B cell (primary cell): Measurements from ENCODE around the gene CEP41. TPM values are rescaled to one million over a fixed set of nuclear protein-coding genes. Genes with fewer than 3 reads are reported as not detected.

Experiments
- ATAC-seq: fragments of 200-7000 bp; cut with Tn5 transposase; one replicate; pipeline ENCODE4 v1.10.0; 2021; ENCODE audit warnings: low read depth, mild to moderate bottlenecking, moderate number of reproducible peaks, moderate library complexity
- CTCF ChIA-PET: fragments of 350-600 bp; sonication (Branson Sonifier 250); formaldehyde crosslinking; loops from one replicate; lab custom pipeline; 2021; ENCODE audit warnings: antibody characterized with exemption, inconsistent platforms; lab: Charles Lee
- POLR2A ChIA-PET: fragments of 350-600 bp; sonication (Branson Sonifier 250); formaldehyde crosslinking; loops from one replicate; lab custom pipeline; 2021; ENCODE audit warnings: antibody characterized with exemption; lab: Charles Lee
- DNase-seq: peaks from one replicate; pipeline ENCODE4 v3.0.0; 2013
- H2AFZ ChIP-seq: 2 replicates; pipeline ENCODE4 v1.6.1; 2012; ENCODE audit warnings: mild to moderate bottlenecking, low read depth, low read length; ENCODE audit not compliant: insufficient read depth, poor library complexity, severe bottlenecking
- H3K27ac ChIP-seq, 2 donors: 1 replicate in 1 of 2; 2 replicates in 1 of 2; pipeline ENCODE4 v1.5.1; 2012 to 2013; ENCODE audit warnings: low read length in 2 of 2, mild to moderate bottlenecking in 2 of 2, moderate library complexity in 1 of 2
- H3K27me3 ChIP-seq, 4 experiments: fragments of 200-600 bp in 1 of 4; sonication (generic) in 1 of 4; replicated peaks in 1 of 4; 1 replicate in 2 of 4; 2 replicates in 2 of 4; pipeline versions ENCODE4 v1.6.1 to v1.7.0; 2013 to 2016; ENCODE audit warnings: low read length in 3 of 4, mild to moderate bottlenecking in 2 of 4, mixed read lengths in 1 of 4, moderate library complexity in 1 of 4; ENCODE audit not compliant: insufficient read depth in 4 of 4, control insufficient read depth in 3 of 4; ENCODE audit errors: control extremely low read depth in 1 of 4
- H3K36me3 ChIP-seq, 2 experiments: replicated peaks in 1 of 2; 1 replicate in 1 of 2; 2 replicates in 1 of 2; pipeline versions ENCODE4 v1.6.1 to v1.7.1; 2013; ENCODE audit warnings: low read length in 1 of 2; ENCODE audit not compliant: insufficient read depth in 2 of 2, control insufficient read depth in 1 of 2; ENCODE audit errors: control extremely low read depth in 1 of 2, extremely low read depth in 1 of 2
- H3K4me1 ChIP-seq, 2 donors: fragments of 200-600 bp in 1 of 2; sonication (generic) in 1 of 2; 1 replicate in 1 of 2; 2 replicates in 1 of 2; pipeline versions ENCODE4 v1.5.1 to v1.6.1; 2013 to 2017; ENCODE audit warnings: low read length in 2 of 2; ENCODE audit not compliant: control insufficient read depth in 2 of 2, insufficient read depth in 2 of 2
- H3K4me2 ChIP-seq: replicated peaks from 2 replicates; pipeline ENCODE3; 2012; ENCODE audit warnings: mild to moderate bottlenecking, low read depth, low read length; ENCODE audit not compliant: poor library complexity, severe bottlenecking
- H3K4me3 ChIP-seq, 5 experiments: fragments of 200-600 bp in 1 of 5; sonication (generic) in 1 of 5; 1 replicate in 3 of 5; 2 replicates in 2 of 5; pipeline versions ENCODE4 v1.5.1 to v1.7.0; 2011 to 2016; ENCODE audit warnings: low read length in 4 of 5, mild to moderate bottlenecking in 4 of 5, low read depth in 2 of 5, control low read depth in 1 of 5, moderate library complexity in 1 of 5; ENCODE audit not compliant: insufficient read depth in 1 of 5; ENCODE audit errors: control extremely low read depth in 1 of 5, extremely low read depth in 1 of 5
- H3K79me2 ChIP-seq: fragments of 200-600 bp; sonication (generic); one replicate; pipeline ENCODE4 v1.6.0; 2016; ENCODE audit warnings: low read length; ENCODE audit not compliant: control insufficient read depth, insufficient read depth
- H3K9ac ChIP-seq: fragments of 200-600 bp; sonication (generic); 2 replicates; pipeline ENCODE4 v1.6.1; 2017; ENCODE audit warnings: mild to moderate bottlenecking, low read length, moderate library complexity
- H3K9me3 ChIP-seq, 3 donors: one replicate each; pipeline versions ENCODE4 v1.6.1 to v1.7.1; 2013; ENCODE audit warnings: low read length in 2 of 3; ENCODE audit not compliant: control insufficient read depth in 2 of 3, insufficient read depth in 1 of 3; ENCODE audit errors: control extremely low read depth in 1 of 3
- H4K20me1 ChIP-seq: 2 replicates; pipeline ENCODE4 v1.6.0; 2012; ENCODE audit warnings: mild to moderate bottlenecking, low read length; ENCODE audit not compliant: insufficient read depth, control insufficient read depth, poor library complexity, severe bottlenecking
- H3K27ac Mint-ChIP-seq: one replicate; pipeline ENCODE4 v1.8.0; 2021; ENCODE audit warnings: mixed read lengths
- H3K27me3 Mint-ChIP-seq: one replicate; pipeline ENCODE4 v1.8.0; 2021; ENCODE audit warnings: mixed read lengths
- H3K4me1 Mint-ChIP-seq: one replicate; pipeline ENCODE4 v1.8.0; 2021; ENCODE audit warnings: mixed read lengths
- H3K4me3 Mint-ChIP-seq: one replicate; pipeline ENCODE4 v1.8.0; 2021; ENCODE audit warnings: mixed read lengths
- H3K9me3 Mint-ChIP-seq: one replicate; pipeline ENCODE4 v1.8.0; 2022; ENCODE audit warnings: mixed read lengths; ENCODE audit not compliant: insufficient read depth
- CTCF ChIP-seq: fragments of 200-600 bp; IDR thresholded peaks from one replicate; pipeline ENCODE4 v1.8.0; 2022; ENCODE audit warnings: antibody characterized with exemption, mild to moderate bottlenecking
- EZH2 ChIP-seq: IDR thresholded peaks from 2 replicates; pipeline ENCODE4 v1.6.1; 2012; ENCODE audit warnings: borderline replicate concordance, low read depth, mild to moderate bottlenecking, moderate library complexity, low read length; ENCODE audit not compliant: insufficient read depth, poor library complexity, severe bottlenecking
- WGBS: methylation state at CpG from one replicate; pipeline ENCODE4 v1.1.5; 2013; ENCODE audit warnings: missing lambda C conversion rate; ENCODE audit not compliant: insufficient coverage; 5-methylcytosine and 5-hydroxymethylcytosine counted together
- intact Hi-C: fragments of 100-400 bp; cut with micrococcal nuclease; formaldehyde crosslinking; loops from one replicate; pipeline ENCODE4 v1.10.0; 2022
- polyA plus RNA-seq: library from polyadenylated mRNA; depleted of rRNA; stranded (reverse); fragments of >200 nt; gene quantifications from 2 replicates; pipeline ENCODE4 v1.2.3, GENCODE V29; 2012
- total RNA-seq, 2 donors: library from RNA; stranded (reverse); fragments of 120-200 nt in 1 of 2; gene quantifications; 1 replicate in 1 of 2; 2 replicates in 1 of 2; pipeline versions ENCODE4 v1.2.3 to v1.2.4, GENCODE V29; 2013 to 2022

CEP41 gene
- total and polyA plus RNA-seq, 2 donors (not counting 1 experiment from before 2014, with no cell fraction given): 3.4 to 5.9 TPM

- no peaks in the 10 kb centered on the region for H3K9me3 Mint-ChIP-seq
- Histone ChIP-seq H3K9me3 (no peaks in the 10 kb centered on the region), H3K4me3 (no peak overlapping the region), H3K4me2 (no peak overlapping the region), H3K9ac (no peak overlapping the region), H4K20me1 (no peaks in the 10 kb centered on the region), H3K79me2 (no peaks in the 10 kb centered on the region), H3K27ac (no peak overlapping the region), H2AFZ (no peak overlapping the region), H3K4me1 (peaks cover 14% of the 10 kb centered on the region in 2 donors), H3K27me3 (peaks cover 0 to 22% (median 13%) of the 10 kb centered on the region in 4 experiments), H3K36me3 (no peaks in the 10 kb centered on the region)
- H3K4me1 Mint-ChIP-seq: peaks cover 20% of the 10 kb centered on the region
- POLR2A ChIA-PET: no interaction called here
- TF ChIP-seq CTCF: no peak
- no peak for TF ChIP-seq EZH2
- intact Hi-C loops: no loop called here
- peaks cover 52% of the 10 kb centered on the region for H3K27me3 Mint-ChIP-seq
- CTCF ChIA-PET: interaction anchor here (1.0 to 2.1 kb wide), 2 partner anchors 11 to 411 kb away, joined by 3 to 5 read pairs; no protein-coding TSS in a partner anchor
- no peak overlapping the region for H3K4me3 Mint-ChIP-seq
- WGBS: no CpG with 5 or more reads among the region's 3 CpGs
- ATAC-seq (no peak), DNase-seq (no peak)
- no peak overlapping the region for H3K27ac Mint-ChIP-seq
Observed at GRCh38 chr7:130483031-130483430, 42.2 kb upstream of the CEP41 start.

DNA sequence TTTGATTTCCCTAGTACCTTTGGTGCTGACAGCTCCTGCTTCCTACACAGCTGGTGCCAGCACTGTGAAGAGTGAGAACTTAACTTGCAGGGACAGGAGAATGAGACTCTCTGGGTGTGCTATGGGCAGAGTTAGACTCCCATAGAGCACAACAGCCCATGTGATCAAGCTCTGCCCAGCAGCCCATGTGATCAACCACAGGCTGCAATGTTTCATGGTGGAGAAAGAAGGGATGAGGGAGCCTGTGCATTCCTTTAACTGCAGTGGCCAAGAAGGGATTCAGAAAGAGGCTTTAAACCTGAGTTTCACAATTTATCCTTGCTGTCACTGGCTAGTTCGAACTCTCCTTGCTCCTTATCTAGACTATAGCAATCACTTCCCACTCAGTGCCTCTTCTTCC is 41.1 kb upstream of the CEP41 start:
- intact Hi-C loops: no loop called here
- H3K4me3 ChIP-seq: no peak overlapping the region
- no peak overlapping the region for H3K9ac ChIP-seq
- Mint-ChIP-seq H3K27ac (no peak overlapping the region), H3K4me3 (no peak overlapping the region), H3K9me3 (no peaks in the 10 kb centered on the region), H3K4me1 (peaks cover 17% of the 10 kb centered on the region), H3K27me3 (peaks cover 48% of the 10 kb centered on the region)
- H3K4me1 ChIP-seq: peaks cover 10 to 12% of the 10 kb centered on the region in 2 donors
- ChIA-PET POLR2A (no interaction called here), CTCF (no interaction called here)
- ATAC-seq: no peak
- WGBS: no CpG with 5 or more reads among the region's 1 CpG
- DNase-seq: no peak
- H3K4me2 ChIP-seq: no peak overlapping the region
- H3K79me2 ChIP-seq: no peaks in the 10 kb centered on the region
- H4K20me1 ChIP-seq: no peaks in the 10 kb centered on the region
- H3K27me3 ChIP-seq: peaks cover 0 to 19% (median 13%) of the 10 kb centered on the region in 4 experiments
- H2AFZ ChIP-seq: no peak overlapping the region
- H3K27ac ChIP-seq: no peak overlapping the region
- no peaks in the 10 kb centered on the region for H3K9me3 ChIP-seq
- TF ChIP-seq CTCF (no peak), EZH2 (no peak)
- no peaks in the 10 kb centered on the region for H3K36me3 ChIP-seq
